GM12878 (cell line): Measurements from ENCODE around the gene GLO1. TPM values are rescaled to one million over a fixed set of nuclear protein-coding genes. Genes with fewer than 3 reads are reported as not detected.

Experiments used
- ATAC-seq: fragments of 200-7000 bp; cut with Tn5 transposase; 3 replicates; pipeline ENCODE4 v1.9.1; 2020; ENCODE audit warnings: mild to moderate bottlenecking, moderate library complexity
- BruUV-seq: library from RNA; stranded (reverse); fragments of 400-500 nt; replicated peaks from 2 replicates; lab custom pipeline; 2021; lab: Mats Ljungman, UMichigan
- CTCF ChIA-PET: fragments of 300-600 bp; sonication (Branson Sonifier 250); formaldehyde crosslinking; extraction: SDS; loops from one replicate; lab custom pipeline; 2021; ENCODE audit warnings: inconsistent platforms; lab: Yijun Ruan, JAX
- POLR2A ChIA-PET: fragments of 350-600 bp; formaldehyde crosslinking; extraction: SDS; loops from one replicate; lab custom pipeline; 2021; ENCODE audit warnings: inconsistent platforms; lab: Charles Lee
- RAD21 ChIA-PET: fragments of 300-600 bp; sonication (Branson Sonifier 250); formaldehyde crosslinking; loops from one replicate; lab custom pipeline; 2023; ENCODE audit warnings: antibody characterized with exemption; ENCODE audit not compliant: unreplicated experiment; lab: Charles Lee
- SMC1A ChIA-PET: fragments of 300-600 bp; sonication (Branson Sonifier 250); formaldehyde crosslinking; loops from one replicate; lab custom pipeline; 2023; ENCODE audit not compliant: unreplicated experiment, uncharacterized antibody; lab: Charles Lee
- DNase-seq: peaks from one replicate; pipeline ENCODE4 v3.0.0-alpha.2; 2011; ENCODE audit warnings: low read depth, low spot score
- FAIRE-seq: peaks from 3 replicates; lab custom pipeline; 2011; peaks lifted over from hg19 to GRCh38; lab: Jason Lieb, UNC
- H2AFZ ChIP-seq: 2 replicates; pipeline ENCODE4 v1.6.0; 2011; ENCODE audit warnings: low read depth, low read length, control low read depth; ENCODE audit not compliant: control insufficient read depth
- H3K27ac ChIP-seq: 2 replicates; pipeline ENCODE4 v1.5.1; 2011; ENCODE audit warnings: control low read depth; ENCODE audit not compliant: control insufficient read depth, insufficient read depth
- H3K27me3 ChIP-seq, 2 experiments: replicated peaks in 1 of 2; 2 replicates each; pipeline versions ENCODE4 v1.6.0 to v1.6.1; 2011; ENCODE audit warnings: low read length in 1 of 2; ENCODE audit not compliant: control insufficient read depth in 2 of 2, insufficient read depth in 2 of 2
- H3K36me3 ChIP-seq, 2 experiments: 2 replicates each; pipeline ENCODE4 v1.5.1; 2011; ENCODE audit warnings: low read length in 1 of 2; ENCODE audit not compliant: control insufficient read depth in 2 of 2, insufficient read depth in 2 of 2
- H3K4me1 ChIP-seq: 2 replicates; pipeline ENCODE4 v1.6.1; 2011; ENCODE audit warnings: mild to moderate bottlenecking, low read length, moderate library complexity, mixed read lengths; ENCODE audit not compliant: control insufficient read depth, insufficient read depth
- H3K4me2 ChIP-seq: 2 replicates; pipeline ENCODE4 v1.6.0; 2011; ENCODE audit warnings: control low read depth; ENCODE audit not compliant: control insufficient read depth, insufficient read depth
- H3K4me3 ChIP-seq: fragments of 200-600 bp; sonication (generic); 2 replicates; pipeline ENCODE4 v1.5.1; 2016
- H3K79me2 ChIP-seq: 2 replicates; pipeline ENCODE4 v1.6.0; 2011; ENCODE audit warnings: low read length; ENCODE audit not compliant: control insufficient read depth, insufficient read depth
- H3K9ac ChIP-seq: 2 replicates; pipeline ENCODE4 v1.8.0; 2011; ENCODE audit warnings: low read length, control low read depth, mixed read lengths; ENCODE audit not compliant: control insufficient read depth, insufficient read depth
- H3K9me3 ChIP-seq: replicated peaks from 3 replicates; pipeline ENCODE4 v1.5.1; 2011; ENCODE audit warnings: mild to moderate bottlenecking, low read length; ENCODE audit not compliant: control insufficient read depth, insufficient read depth
- H4K20me1 ChIP-seq: 2 replicates; pipeline ENCODE4 v1.6.0; 2011; ENCODE audit not compliant: control insufficient read depth, insufficient read depth
- BCL11A ChIP-seq: IDR thresholded peaks from 2 replicates; pipeline ENCODE4 v1.6.1; 2011; ENCODE audit warnings: low read depth, low read length
- IKZF2 ChIP-seq, 2 experiments: fragments of 450-650 bp; IDR thresholded peaks; 2 replicates each; pipeline ENCODE4 v1.6.1; 2017; ENCODE audit warnings: mild to moderate bottlenecking in 2 of 2, moderate library complexity in 2 of 2
- KAT2A ChIP-seq: conservative IDR thresholded peaks from 2 replicates; pipeline ENCODE4 v1.6.1; 2011; ENCODE audit warnings: low read depth, low read length; ENCODE audit not compliant: control insufficient read depth
- KLF5 ChIP-seq: fragments of 450-650 bp; IDR thresholded peaks from 2 replicates; pipeline ENCODE4 v1.6.1; 2014; ENCODE audit warnings: mild to moderate bottlenecking; ENCODE audit not compliant: partially characterized antibody
- PAX5 ChIP-seq: IDR thresholded peaks from 2 replicates; pipeline ENCODE4 v1.6.1; 2011; ENCODE audit warnings: low read depth, low read length, borderline replicate concordance
- POLR2AphosphoS5 ChIP-seq: IDR thresholded peaks from 2 replicates; pipeline ENCODE4 v1.6.1; 2011; ENCODE audit warnings: mild to moderate bottlenecking, low read length, inconsistent platforms
- SMAD5 ChIP-seq: IDR thresholded peaks from 2 replicates; pipeline ENCODE4 v1.6.1; 2016; ENCODE audit warnings: antibody characterized with exemption, low read depth
- TCF3 ChIP-seq: IDR thresholded peaks from 2 replicates; pipeline ENCODE4 v1.6.1; 2012; ENCODE audit warnings: low read depth, mild to moderate bottlenecking, low read length, borderline replicate concordance; ENCODE audit not compliant: insufficient read depth
- ZNF24 ChIP-seq: fragments of 450-650 bp; IDR thresholded peaks from 2 replicates; pipeline ENCODE4 v1.6.1; 2017; ENCODE audit warnings: antibody characterized with exemption, mild to moderate bottlenecking
- WGBS: methylation state at CpG from one replicate; pipeline ENCODE4 v1.1.6; 2016; ENCODE audit warnings: low lambda C conversion rate; ENCODE audit not compliant: insufficient replicate concordance, insufficient coverage; ENCODE audit errors: missing lambda C conversion rate; 5-methylcytosine and 5-hydroxymethylcytosine counted together
- in situ Hi-C: fragments of 300-500 bp; cut with MboI; formaldehyde crosslinking; loops from 9 replicates; pipeline ENCODE4 v1.14.3; 2018; ENCODE audit warnings: mixed read lengths
- intact Hi-C: fragments of 100-400 bp; cut with micrococcal nuclease; formaldehyde crosslinking; loops from one replicate; pipeline ENCODE4 v1.14.2; 2022; ENCODE audit not compliant: unreplicated experiment
- polyA plus RNA-seq, 11 experiments: library from polyadenylated mRNA; depleted of rRNA in 4 of 11; unstranded in 6 of 11; stranded (reverse) in 5 of 11; fragments of >200 nt; fragmentation: Nextera tagmentation in 4 of 11; fragmentation: Illumina TruSeq in 1 of 11; extraction: Ambion mirVana in 4 of 11; extraction: Trizol in 1 of 11; gene quantifications; 1 replicate in 1 of 11; 2 replicates in 10 of 11; pipeline versions ENCODE4 v1.2.1 to v1.2.3, GENCODE V29; 2011 to 2016; ENCODE audit warnings: inconsistent platforms in 2 of 11, missing spikeins in 2 of 11, low read depth in 1 of 11
- total RNA-seq, 4 experiments: library from RNA; depleted of rRNA in 3 of 4; stranded (reverse); fragments of >200 nt in 3 of 4; fragmentation: Illumina TruSeq in 1 of 4; extraction: Trizol in 1 of 4; gene quantifications; 2 replicates each; pipeline versions ENCODE4 v1.2.1 to v1.2.3, GENCODE V29; 2013 to 2021
- TF ChIP-seq, protein P1 (sequence below): IDR thresholded peaks from 2 replicates; pipeline ENCODE4 v1.6.1; 2012; ENCODE audit warnings: low read length, inconsistent platforms
- TF ChIP-seq, protein P2 (sequence below): IDR thresholded peaks from 2 replicates; pipeline ENCODE4 v1.6.1; 2011; ENCODE audit warnings: mild to moderate bottlenecking, low read depth, low read length, moderate library complexity; ENCODE audit not compliant: insufficient replicate concordance
- TF ChIP-seq, protein P3 (sequence below): fragments of 450-650 bp; IDR thresholded peaks from 2 replicates; pipeline ENCODE4 v1.6.1; 2014; ENCODE audit warnings: mild to moderate bottlenecking
- TF ChIP-seq, protein P4 (sequence below): fragments of 450-650 bp; IDR thresholded peaks from 2 replicates; pipeline ENCODE4 v1.6.1; 2016; ENCODE audit warnings: mild to moderate bottlenecking
- TF ChIP-seq, protein P5 (sequence below): fragments of 450-650 bp; IDR thresholded peaks from 2 replicates; pipeline ENCODE4 v1.6.1; 2017; ENCODE audit warnings: antibody characterized with exemption, mild to moderate bottlenecking, moderate library complexity

Gene GLO1
- total and polyA plus RNA-seq, 10 of the 15 experiments (the other 5 are each of a cell fraction or from before 2014, with no cell fraction given), result 105 to 227 (median 150) TPM

DNA sequence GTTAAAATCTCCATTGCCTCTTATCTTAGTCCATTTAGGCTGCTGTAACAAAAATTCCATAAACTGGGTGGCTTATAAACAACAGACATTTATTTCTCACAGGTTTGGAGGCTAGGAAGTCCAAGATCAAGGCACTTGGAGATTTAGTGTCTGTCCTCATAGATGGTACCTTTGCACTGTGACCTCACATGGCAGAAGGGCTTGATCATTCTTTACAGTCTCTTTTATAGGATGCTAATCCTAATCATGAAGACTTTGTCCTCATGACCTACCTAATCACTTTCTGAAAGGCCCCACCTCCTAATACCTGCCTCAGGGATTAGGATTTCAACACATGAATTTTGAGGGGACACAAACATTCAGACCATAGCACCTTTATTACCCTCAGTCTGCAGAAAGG lies 6.6 kb downstream of the GLO1 start (continued):
- TF ChIP-seq, protein P1, sequence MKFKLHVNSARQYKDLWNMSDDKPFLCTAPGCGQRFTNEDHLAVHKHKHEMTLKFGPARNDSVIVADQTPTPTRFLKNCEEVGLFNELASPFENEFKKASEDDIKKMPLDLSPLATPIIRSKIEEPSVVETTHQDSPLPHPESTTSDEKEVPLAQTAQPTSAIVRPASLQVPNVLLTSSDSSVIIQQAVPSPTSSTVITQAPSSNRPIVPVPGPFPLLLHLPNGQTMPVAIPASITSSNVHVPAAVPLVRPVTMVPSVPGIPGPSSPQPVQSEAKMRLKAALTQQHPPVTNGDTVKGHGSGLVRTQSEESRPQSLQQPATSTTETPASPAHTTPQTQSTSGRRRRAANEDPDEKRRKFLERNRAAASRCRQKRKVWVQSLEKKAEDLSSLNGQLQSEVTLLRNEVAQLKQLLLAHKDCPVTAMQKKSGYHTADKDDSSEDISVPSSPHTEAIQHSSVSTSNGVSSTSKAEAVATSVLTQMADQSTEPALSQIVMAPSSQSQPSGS, result no peak
- TF ChIP-seq SMAD5, result no peak
- TF ChIP-seq, protein P2, sequence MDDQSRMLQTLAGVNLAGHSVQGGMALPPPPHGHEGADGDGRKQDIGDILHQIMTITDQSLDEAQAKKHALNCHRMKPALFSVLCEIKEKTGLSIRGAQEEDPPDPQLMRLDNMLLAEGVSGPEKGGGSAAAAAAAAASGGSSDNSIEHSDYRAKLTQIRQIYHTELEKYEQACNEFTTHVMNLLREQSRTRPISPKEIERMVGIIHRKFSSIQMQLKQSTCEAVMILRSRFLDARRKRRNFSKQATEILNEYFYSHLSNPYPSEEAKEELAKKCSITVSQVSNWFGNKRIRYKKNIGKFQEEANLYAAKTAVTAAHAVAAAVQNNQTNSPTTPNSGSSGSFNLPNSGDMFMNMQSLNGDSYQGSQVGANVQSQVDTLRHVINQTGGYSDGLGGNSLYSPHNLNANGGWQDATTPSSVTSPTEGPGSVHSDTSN, result no peak
- TF ChIP-seq, protein P3, sequence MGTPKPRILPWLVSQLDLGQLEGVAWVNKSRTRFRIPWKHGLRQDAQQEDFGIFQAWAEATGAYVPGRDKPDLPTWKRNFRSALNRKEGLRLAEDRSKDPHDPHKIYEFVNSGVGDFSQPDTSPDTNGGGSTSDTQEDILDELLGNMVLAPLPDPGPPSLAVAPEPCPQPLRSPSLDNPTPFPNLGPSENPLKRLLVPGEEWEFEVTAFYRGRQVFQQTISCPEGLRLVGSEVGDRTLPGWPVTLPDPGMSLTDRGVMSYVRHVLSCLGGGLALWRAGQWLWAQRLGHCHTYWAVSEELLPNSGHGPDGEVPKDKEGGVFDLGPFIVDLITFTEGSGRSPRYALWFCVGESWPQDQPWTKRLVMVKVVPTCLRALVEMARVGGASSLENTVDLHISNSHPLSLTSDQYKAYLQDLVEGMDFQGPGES, result no peak
- no peak for TF ChIP-seq PAX5
- TF ChIP-seq, all 136 proteins: peak for 0

DNA sequence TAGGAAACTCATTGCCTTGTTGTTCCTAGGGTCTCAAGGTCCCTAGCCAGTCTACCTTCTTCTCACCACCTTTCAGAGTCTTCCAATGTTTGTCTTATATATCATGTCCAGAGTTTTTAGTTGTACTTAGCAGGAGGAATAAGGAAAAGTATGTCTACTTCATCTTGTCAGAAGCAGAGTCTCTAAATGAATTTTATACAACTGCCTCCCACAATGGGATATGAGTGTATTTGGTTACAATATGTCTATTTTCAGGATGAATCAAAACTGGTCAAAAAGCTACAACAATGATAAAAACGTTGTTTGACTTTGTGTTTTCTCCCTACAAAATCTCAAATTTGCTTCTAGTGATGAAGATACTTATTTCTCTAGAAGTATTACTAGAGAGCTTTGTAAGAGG lies 7.0 kb downstream of the GLO1 start:
- no peak overlapping the region for H3K4me2 ChIP-seq
- DNase-seq, result no peak
- RAD21 ChIA-PET, result no interaction called here
- no peak overlapping the region for H3K4me3 ChIP-seq
- no TSS peak for BruUV-seq
- H3K79me2 ChIP-seq, result peaks cover 31% of the 10 kb centered on the region
- no peaks in the 10 kb centered on the region for H4K20me1 ChIP-seq
- H3K4me1 ChIP-seq, result no peaks in the 10 kb centered on the region
- H3K36me3 ChIP-seq, result no peaks in the 10 kb centered on the region; a peak in 1 of 4 replicates
- H3K9me3 ChIP-seq, result peaks cover 5% of the 10 kb centered on the region; the same call in 2 of the 3 replicates
- SMC1A ChIA-PET, result interaction anchor here (0.8 to 1.3 kb wide), 2 partner anchors 8 to 42 kb away, joined by 3 to 4 read pairs; no protein-coding TSS in a partner anchor
- H3K27me3 ChIP-seq, result no peaks in the 10 kb centered on the region
- no peak overlapping the region for H3K9ac ChIP-seq
- no peak overlapping the region for H2AFZ ChIP-seq
- intact Hi-C loops, result no loop called here
- POLR2A ChIA-PET, result no interaction called here
- in situ Hi-C loops, result no loop called here
- 0% methylated on average over 1 of the region's 1 CpG for WGBS
- no peak overlapping the region for H3K27ac ChIP-seq
- FAIRE-seq, result peak; percentile 13
- no peak for ATAC-seq
- CTCF ChIA-PET, result interaction anchor here (0.5 to 1.0 kb wide), 3 partner anchors 13 to 865 kb away, joined by 3 to 4 read pairs (median 3); no protein-coding TSS in a partner anchor
- no peak for TF ChIP-seq KLF5
- TF ChIP-seq, protein P4, sequence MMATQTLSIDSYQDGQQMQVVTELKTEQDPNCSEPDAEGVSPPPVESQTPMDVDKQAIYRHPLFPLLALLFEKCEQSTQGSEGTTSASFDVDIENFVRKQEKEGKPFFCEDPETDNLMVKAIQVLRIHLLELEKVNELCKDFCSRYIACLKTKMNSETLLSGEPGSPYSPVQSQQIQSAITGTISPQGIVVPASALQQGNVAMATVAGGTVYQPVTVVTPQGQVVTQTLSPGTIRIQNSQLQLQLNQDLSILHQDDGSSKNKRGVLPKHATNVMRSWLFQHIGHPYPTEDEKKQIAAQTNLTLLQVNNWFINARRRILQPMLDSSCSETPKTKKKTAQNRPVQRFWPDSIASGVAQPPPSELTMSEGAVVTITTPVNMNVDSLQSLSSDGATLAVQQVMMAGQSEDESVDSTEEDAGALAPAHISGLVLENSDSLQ, result no peak
- no peak for TF ChIP-seq TCF3
- TF ChIP-seq ZNF24, result no peak
- no peak for TF ChIP-seq IKZF2 (IDR thresholded peaks at IDR 0.05)
- no peak for TF ChIP-seq POLR2AphosphoS5
- TF ChIP-seq, protein P5, sequence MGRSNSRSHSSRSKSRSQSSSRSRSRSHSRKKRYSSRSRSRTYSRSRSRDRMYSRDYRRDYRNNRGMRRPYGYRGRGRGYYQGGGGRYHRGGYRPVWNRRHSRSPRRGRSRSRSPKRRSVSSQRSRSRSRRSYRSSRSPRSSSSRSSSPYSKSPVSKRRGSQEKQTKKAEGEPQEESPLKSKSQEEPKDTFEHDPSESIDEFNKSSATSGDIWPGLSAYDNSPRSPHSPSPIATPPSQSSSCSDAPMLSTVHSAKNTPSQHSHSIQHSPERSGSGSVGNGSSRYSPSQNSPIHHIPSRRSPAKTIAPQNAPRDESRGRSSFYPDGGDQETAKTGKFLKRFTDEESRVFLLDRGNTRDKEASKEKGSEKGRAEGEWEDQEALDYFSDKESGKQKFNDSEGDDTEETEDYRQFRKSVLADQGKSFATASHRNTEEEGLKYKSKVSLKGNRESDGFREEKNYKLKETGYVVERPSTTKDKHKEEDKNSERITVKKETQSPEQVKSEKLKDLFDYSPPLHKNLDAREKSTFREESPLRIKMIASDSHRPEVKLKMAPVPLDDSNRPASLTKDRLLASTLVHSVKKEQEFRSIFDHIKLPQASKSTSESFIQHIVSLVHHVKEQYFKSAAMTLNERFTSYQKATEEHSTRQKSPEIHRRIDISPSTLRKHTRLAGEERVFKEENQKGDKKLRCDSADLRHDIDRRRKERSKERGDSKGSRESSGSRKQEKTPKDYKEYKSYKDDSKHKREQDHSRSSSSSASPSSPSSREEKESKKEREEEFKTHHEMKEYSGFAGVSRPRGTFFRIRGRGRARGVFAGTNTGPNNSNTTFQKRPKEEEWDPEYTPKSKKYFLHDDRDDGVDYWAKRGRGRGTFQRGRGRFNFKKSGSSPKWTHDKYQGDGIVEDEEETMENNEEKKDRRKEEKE, result no peak
- no peak for TF ChIP-seq BCL11A
- TF ChIP-seq PAX5, result no peak
- TF ChIP-seq KAT2A, result no peak
